ENCODE measurements around the gene PPP1R9B.

GRCh38 chr17:50184064-50184463 is 33.6 kb upstream of the PPP1R9B start:
- no peak for TF ChIP-seq CTCF (IDR thresholded peaks at IDR 0.05; ENCODE audit: low read depth, low read length)
- TF ChIP-seq EZH2phosphoT487 (IDR thresholded peaks at IDR 0.05; ENCODE audit: low read depth) = no peak

Data from OCI-LY3 (cell line).